GM12865 (cell line): ENCODE results near the gene MCF2L2.
"Not testable (repeated sequence)": the region's sequence is repeated elsewhere in the genome, so short reads cannot be mapped to it uniquely, and the experiment has no call there.

Source experiments
- DNase-seq: peaks from one replicate; pipeline ENCODE4 v3.0.0; 2010; ENCODE audit warnings: low read depth
- H3K4me3 ChIP-seq: 2 replicates; pipeline ENCODE4 v1.5.1; 2011; ENCODE audit warnings: mild to moderate bottlenecking, low read depth, low read length, control low read depth
- CTCF ChIP-seq: IDR thresholded peaks from 2 replicates; pipeline ENCODE4 v1.5.1; 2011; ENCODE audit warnings: low read length, control low read depth, low read depth, inconsistent platforms; ENCODE audit not compliant: insufficient read depth; ENCODE audit errors: missing control alignments

MCF2L2 gene

GRCh38 chr3:183233966-183234365, 194.5 kb downstream of the MCF2L2 start:
- DNase-seq, result no peak
- H3K4me3 ChIP-seq, result no peak overlapping the region
- TF ChIP-seq CTCF, result no peak

GRCh38 chr3:183230826-183231225, 197.6 kb downstream of the MCF2L2 start:
- H3K4me3 ChIP-seq, result no peak overlapping the region
- TF ChIP-seq CTCF, result no peak
- no peak for DNase-seq

- DNase-seq, H3K4me3 ChIP-seq: not testable (repeated sequence)
Observed at GRCh38 chr3:183230251-183230650, 198.2 kb downstream of the MCF2L2 start.

- DNase-seq, result no peak
- no peak for TF ChIP-seq CTCF
- no peak overlapping the region for H3K4me3 ChIP-seq
Observed at GRCh38 chr3:183229178-183229577, 199.2 kb downstream of the MCF2L2 start.

- TF ChIP-seq CTCF, result no peak
- no peak overlapping the region for H3K4me3 ChIP-seq
- DNase-seq, result no peak
Observed at GRCh38 chr3:183227586-183227985, 200.8 kb downstream of the MCF2L2 start.

GRCh38 chr3:183226333-183226890, 202.0 kb downstream of the MCF2L2 start:
- TF ChIP-seq CTCF, result no peak
- no peak for DNase-seq
- no peak overlapping the region for H3K4me3 ChIP-seq

- peak; percentile 32 for DNase-seq
- H3K4me3 ChIP-seq, result no peak overlapping the region
- no peak for TF ChIP-seq CTCF
Observed at GRCh38 chr3:183224180-183224970, 204.0 kb downstream of the MCF2L2 start.
